ENCODE results near the gene HDAC4.

DNA sequence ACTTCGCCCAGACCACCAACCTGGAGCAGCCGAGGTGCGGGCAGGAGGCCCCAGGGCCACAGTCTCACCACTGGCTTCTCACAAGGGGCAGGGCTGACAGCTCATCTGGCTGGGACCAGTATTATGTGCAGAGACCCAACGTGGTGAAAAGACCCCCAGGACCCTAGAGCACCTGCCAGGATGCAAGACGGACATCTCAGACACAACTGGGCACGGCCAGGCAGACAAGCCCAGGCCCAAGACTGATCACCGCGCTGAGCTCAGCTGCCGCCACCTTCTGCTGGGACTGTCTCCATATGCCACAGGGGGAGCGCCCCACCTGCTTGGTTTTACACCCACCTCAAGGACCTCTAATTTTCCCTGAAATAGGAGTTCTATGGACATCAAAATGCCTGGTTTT, 23.2 kb downstream of the HDAC4 start:
- TF ChIP-seq CTCF (IDR thresholded peaks at IDR 0.05) (no peak), POLR2A (IDR thresholded peaks at IDR 0.05) (no peak)
